Eye (tissue), 1 donor: ENCODE measurements around the gene HERC4.
"Not testable (repeated sequence)": the region's sequence is repeated elsewhere in the genome, so short reads cannot be mapped to it uniquely, and the experiment has no call there.

ENCODE experiments used
- DNase-seq: peaks from one replicate; pipeline ENCODE4 v3.0.0-alpha.2; 2015

The HERC4 gene

DNA sequence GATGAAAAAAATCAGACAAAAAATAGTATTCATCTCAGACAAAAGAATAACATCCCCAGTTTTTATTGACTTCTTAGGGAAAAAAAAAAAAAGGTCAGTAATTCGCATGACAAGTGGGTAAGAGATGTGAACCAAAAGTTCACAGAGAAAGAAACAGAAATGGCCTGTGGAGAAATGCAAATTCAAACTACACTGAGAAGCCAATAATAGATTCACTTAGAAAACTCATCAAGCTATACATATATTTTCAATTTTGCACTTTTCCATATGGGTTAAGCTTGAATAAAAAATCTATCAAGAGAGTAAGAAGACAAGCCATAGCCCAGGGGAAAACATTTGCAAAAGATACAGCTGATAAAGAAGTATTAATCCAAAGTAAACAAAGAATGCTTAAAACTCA is 28.0 kb downstream of the HERC4 start:
- no peak for DNase-seq

DNA sequence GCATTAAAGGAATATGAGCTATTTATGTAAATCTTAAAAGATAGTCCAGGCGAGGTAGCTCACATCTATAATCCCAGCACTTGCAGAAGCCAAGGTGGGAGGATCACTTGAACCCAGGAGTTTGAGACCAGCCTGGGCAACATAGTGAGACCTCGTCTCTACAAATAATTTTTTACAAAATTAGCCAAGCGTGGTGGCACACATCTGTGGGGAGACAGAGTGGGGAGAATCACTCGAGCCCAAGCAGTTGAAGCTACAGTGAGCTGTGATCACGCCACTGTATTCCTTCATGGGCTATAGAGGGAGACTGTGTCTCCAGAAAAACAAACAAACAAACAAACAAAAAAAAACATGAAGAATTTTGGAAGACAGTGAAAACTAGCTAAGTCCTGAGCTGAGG is 28.4 kb downstream of the HERC4 start:
- DNase-seq, result no peak

DNA sequence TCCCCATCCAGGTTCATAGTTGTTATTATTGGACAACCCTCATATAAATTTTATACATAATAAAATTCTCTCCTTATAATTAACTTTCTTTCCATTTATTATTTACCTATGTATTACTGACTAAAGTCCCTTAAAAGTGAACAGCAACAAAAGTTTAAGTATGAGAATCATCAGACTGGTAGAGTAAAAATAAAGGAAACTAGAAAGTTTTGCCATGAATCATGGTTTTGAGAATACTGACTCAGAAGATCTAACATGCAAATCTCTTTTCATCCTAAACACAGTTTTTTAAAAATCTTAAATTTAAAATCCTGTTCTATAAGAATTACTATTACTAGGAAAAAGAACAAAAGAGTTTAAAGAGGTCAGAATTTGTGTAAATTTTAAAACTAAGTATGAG is 32.1 kb downstream of the HERC4 start:
- DNase-seq, result no peak

DNA sequence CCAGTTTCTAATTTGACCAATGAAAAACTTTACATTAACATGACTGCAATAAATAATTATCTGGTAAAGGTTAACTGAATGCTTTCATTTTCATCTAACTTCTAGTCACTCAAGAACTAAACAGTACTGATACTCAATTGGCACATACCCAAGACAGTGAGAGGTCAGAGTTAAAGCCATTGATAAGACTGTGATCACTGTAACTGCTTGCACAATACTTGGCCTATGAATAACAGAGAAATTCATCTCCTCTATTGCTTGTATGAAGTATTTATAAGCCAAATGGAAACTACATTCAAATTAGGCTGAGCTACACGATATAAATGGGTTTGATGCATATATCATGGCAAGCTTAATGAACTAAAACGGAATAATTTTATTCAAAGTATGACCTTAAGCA is 43.0 kb downstream of the HERC4 start:
- DNase-seq, result no peak

DNA sequence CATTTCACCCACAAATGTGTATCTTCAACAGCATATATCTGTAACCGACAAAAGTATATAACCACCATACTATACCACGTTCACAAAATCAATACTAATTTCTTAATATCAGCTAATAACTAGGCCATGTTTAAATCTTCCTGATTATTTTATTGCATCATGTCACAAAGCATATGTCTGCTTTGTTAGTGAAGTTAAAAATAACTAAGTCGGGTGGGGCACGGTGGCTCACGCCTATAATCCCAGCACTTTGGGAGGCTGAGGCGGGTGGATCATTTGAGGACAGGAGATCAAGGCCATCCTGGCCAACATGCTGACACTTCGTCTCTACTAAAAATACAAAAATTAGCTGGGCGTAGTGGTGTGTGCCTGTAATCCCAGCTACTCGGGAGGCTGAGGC is 47.7 kb downstream of the HERC4 start:
- no peak for DNase-seq

DNA sequence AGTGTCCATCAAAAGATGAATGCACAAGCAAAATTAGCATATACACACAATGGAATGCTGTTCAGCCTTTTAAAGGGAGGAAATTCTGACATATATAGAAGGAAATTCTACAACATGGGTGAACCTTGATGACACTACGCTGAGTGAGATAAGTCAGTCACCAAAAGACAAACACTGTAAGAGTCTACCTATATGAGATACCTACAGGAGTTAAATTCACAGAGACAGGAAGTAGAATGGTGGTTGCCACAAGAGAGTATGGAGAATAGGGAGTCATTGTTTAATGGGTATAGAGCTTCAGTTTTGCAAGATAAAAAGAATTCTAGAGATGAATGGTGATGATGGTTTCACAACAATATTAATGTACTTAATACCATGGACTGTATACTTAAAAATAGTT is 51.8 kb downstream of the HERC4 start:
- DNase-seq, result no peak

DNA sequence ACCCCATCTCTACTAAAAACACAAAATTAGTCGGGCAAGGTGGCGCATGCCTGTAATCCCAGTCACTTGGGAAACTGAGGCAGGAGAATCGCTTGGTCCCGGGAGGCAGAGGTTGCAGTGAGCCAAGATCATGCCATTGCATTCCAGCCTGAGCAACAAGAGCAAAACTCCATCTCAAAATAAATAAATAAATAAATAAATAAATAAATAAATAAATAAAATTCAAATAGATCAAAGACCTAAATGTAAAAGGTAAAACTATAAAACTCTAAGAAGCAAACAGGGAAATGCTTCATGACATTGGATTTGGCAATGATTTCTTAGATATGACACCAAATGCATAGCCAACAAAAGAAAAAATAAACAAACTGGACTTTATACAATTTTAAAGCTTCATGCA is 52.8 kb downstream of the HERC4 start:
- DNase-seq, result not testable (repeated sequence)

DNA sequence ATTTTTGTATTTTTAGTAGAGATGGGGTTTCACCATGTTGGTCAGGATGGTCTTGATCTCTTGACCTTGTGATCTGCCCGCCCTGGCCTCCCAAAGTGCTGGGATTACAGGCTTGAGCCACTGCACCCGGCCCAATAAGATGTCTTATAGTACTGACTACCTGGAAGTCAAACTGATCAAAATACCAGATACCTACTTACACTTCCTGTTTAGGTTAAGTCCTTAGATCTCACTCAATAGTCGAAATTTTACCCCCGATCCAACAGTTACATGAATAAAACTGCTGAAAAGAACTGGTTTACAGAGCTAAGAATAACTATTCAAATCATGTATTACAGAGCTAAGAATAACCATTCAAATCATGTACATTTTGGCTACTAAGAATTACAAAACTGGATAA is 58.6 kb downstream of the HERC4 start:
- DNase-seq, result not testable (repeated sequence)

DNA sequence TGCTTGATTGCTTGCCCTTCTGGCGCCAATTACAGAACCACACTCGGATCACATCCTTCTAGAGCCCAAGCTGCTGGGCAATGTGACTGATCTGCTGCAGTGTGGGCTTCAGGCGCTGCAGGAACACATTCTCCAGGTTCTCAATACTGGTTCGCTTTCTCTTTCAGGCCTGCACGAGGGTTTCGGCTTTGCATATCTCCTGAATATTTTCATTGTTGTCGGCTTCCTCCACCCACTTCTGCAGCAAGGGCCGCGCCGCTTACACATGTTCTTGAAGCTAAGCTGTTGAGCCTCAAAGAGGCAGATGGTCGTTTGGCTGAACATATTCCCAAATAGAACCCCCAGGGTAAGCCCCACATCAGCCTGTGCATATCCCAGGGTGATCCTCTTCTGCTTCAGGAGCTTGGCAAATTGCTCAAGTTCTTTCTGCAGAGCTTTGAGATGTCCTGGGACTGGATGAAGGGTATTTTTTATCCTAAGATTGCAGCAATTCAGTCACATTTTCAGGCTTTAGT is 64.6 kb downstream of the HERC4 start:
- DNase-seq, result no peak

DNA sequence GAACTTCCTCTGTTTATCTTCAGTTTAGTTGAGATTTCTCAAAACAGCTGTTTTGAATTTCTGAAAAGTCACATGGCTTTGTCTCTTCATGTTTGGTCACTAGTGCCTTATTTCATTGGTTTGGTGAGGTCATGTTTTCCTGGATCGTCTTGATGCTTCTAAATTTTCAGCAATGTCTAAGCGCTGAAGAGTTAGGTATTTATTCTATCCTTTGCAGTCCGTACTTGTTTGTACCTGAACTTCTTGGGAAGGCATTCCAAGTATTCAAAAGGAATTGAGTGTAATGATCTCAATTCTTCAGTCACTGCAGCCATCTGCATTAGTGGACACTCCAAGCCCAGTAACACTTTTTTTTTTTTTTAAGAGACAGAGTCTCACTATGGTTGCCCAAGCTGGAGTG is 67.7 kb downstream of the HERC4 start:
- DNase-seq, result peak; percentile 1

DNA sequence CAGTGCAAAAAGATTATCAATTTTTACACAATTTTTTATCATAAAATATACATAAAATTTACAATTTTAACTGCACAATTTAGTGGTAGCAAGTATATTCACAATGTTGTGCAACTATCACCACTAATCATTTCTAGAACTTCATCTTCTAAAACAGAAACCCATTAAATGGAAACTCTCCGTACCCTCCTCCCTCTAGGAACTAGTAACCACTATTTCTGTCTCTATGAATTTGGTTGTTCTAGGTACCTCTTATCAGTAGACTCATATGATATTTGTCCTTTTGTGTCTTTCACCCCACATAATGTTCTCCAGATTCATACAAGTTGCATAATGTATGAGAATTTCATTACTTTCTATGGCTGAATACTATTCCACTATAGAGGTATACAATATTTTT is 73.5 kb downstream of the HERC4 start:
- no peak for DNase-seq

DNA sequence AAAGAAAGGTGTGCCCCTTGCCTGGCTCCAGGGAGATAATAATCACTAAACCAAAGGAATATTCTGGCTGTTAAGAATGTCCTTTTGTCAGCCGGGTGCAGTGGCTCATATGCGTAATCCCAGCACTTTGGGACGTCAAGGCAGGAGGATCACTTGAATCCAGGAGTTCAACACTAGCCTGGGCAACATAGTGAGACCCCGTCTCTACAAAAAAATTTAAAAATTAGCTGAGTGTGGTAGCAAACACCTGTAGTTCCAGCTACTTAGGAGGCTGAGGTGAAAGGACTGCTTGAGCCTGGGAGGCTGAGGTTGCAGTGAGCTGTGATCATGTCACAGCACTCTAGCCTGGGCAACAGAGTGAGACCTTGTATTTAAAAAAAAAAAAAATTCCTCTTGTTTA is 74.1 kb downstream of the HERC4 start:
- DNase-seq, result no peak

DNA sequence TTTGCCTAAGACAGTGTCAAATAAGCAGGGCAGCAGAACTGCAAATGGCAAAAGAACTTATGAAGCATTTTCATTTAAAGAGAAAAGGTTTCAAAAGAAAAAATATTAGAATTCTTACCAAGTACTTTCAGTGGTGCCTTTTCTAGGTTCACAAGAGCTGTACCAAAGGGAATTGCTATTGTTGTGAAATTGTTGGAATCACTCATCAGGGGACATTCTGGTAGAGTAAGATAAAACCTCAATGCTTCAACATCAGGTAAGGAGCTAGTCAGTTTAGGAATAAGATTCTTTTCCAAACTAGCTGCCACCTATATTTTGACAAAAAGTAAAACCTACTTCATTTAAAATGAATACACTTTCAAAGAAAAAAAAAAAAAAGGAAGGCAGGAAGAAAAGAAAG is 85.0 kb downstream of the HERC4 start:
- DNase-seq, result no peak

DNA sequence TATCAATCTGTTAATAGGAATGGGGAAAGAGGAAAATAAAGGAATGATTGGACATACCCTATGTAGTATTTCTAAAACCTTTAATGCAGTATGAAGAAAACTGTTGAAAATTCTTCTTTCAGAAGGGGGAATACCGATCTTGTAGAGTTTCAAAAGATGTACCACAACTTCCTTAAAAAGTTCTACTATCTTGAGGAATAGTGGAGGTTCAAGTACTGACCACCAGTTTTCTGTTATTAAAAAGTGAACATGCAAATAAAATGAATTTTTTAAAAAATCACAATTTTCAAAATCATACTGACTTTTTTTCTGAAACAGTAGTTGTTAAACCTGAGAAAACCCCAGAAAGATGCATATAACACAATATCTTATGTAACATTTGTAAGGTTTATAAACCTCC is 86.5 kb downstream of the HERC4 start:
- DNase-seq, result no peak

DNA sequence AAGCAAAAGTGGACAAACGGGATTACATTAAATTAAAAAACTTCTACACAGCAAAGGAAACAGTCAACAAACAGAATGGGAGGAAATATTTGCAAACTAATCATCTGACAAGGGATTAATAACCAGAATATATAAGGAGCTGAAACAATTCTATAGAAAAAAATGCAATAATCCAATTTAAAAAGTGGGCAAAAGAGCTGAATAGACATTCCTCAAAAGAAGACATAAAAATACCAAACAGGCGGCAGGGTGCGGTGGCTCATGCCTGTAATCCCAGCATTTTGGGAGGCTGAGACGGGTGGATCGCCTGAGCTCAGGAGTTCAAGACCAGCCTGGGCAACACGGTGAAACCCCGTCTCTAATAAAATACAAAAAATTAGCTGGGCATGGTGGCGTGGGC is 92.5 kb downstream of the HERC4 start:
- DNase-seq, result not testable (repeated sequence)

DNA sequence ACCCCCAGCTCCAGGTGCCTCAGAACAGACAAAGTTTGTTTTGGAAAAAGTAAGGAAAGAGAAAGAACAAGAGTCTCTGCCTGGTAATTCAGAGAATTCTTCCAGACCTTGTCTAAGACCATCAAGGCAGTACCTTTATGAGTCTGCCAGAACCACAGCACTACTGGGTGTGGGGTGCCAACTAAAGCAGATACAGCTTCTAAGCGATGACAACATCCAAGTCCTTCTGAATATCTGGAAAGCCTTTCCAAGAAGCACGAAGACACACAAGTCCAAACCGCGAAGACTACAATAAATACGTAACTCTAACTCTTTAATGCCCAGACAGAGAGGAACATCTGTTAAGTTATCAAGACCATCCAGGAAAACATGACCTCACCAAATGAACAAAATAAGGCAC is 96.3 kb downstream of the HERC4 start:
- no peak for DNase-seq

DNA sequence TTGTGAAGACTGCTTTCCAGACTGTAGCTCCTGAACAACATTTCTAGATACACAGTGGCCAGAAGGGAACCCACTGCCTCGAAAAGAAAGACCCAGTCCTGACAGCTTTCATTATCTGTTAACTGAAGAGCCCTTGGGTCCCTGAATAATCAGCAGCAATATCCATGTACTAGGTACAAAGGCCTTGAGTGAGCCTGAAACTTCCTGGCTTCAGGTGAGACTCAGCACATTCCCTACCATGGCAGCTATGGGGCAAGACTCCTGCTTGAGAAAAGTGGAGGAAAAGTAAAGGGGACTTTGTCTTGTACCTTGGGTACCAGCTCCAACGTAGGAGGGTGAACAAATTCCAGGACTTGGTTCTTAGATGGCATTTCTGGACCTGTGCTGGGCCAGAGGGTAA is 97.8 kb downstream of the HERC4 start:
- no peak for DNase-seq

DNA sequence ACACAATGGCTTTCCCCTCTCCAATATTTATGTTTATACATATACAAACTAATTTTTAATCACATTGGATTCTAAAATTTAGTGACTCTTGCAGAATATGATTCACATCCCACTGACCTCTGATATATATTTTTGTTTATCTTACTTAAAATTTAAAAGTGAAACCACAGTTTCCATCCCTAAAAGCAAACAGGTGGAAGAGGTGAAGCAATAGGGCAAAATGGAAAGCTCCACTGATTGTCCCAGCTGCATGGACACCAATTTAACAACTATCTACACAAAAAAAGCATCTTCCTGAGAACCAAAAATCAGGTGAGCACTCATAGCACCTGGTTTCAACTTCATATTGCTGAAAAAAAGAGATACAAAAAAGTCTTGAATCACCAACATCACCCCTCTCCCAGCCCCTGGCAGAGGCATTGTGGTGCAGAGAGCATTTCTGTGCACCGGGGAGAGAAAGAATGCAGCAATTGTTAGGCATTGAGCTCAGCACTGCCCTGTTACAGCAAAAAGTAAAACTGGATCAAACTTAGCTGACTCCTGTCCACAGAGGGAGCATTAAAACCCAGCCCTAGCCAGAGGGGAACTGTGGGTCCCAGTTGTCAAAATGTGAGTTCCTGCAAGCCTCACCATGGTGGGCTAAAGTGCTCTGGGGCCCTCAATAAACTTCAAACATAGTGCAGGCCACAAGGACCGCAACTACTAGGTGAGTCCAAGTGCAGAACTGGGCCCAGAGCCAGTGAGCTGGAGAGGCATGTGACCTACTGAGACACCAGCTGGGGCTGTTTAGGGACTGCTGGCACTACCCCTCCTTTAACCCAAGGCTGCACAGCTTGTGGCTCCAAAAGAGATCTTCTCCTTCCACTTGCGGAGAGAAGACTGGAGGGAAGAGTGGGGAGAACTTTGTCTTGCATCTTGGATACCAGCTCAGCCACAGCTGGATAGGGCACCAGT is 98.5 kb downstream of the HERC4 start:
- no peak for DNase-seq

DNA sequence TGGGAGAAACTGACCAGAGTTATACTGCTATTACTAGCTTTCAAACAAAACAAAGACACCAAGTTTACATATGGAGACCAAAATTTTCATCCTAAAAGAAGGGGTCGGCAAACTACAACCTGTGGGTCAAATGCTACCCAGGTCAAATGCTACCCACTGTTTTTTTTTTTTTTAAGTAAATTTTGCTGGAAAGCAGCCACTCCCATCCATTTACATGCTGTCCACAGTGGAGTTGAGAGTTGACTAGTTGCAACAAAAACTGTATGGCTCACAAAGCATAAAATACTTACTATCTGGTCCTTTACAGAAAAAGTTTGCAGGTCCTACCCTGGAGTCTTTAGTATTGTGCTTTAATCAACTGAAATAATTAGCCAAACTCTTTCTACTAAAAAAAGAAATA is 99.2 kb downstream of the HERC4 start:
- DNase-seq, result no peak

DNA sequence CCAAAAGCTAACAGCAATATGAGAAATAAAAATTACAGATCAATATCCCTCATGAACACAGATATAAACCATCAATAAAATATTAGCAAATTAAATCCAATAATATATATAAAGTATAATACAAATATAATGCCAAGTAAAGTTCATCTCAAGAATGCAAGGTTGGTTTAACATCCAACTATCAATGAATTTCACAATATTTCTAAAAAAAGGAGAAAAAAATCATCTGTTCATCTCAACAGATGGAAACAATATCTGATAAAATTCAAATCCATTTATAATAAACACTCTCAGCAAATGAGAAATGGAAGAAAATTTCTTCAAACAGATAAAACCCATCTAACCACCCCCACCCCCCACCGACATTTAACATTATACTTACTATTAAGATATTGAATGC is 103.8 kb downstream of the HERC4 start:
- DNase-seq, result no peak

DNA sequence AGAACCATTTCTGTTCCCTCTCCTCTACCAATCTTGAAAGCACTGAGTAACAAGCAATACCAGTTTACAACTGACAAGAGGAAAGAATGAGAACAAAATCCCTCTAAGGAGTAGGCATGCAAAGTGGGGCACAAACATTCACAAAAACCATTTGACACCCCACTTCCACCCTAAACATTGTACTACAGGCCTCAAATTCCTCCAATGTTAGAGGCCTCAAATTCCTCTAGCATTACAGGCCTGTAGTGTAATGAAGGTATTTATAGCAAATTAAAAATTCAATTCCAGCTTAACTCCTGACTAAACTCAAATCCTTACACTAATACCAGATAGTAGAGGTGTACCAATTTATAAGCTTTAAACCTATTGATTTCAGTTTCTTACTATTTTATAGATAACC is 105.2 kb downstream of the HERC4 start:
- DNase-seq, result no peak

DNA sequence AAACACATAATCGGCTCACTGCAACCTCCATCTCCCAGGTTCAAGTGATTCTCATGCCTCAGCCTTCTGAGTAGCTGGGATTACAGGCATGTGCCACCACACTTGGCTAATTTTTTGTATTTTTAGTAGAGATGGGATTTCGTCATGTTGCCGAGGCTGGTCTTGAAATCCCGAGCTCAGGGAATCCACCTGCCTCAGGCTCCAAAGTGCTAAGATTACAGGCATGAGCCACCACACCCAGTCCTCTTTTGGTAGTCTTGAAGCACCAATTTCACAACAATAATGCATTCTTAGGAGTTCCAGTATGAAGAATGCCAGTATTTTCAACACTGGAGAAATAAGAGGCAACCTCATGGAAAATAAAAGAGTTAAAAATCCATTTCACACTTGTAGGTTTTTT is 109.0 kb downstream of the HERC4 start:
- not testable (repeated sequence) for DNase-seq

DNA sequence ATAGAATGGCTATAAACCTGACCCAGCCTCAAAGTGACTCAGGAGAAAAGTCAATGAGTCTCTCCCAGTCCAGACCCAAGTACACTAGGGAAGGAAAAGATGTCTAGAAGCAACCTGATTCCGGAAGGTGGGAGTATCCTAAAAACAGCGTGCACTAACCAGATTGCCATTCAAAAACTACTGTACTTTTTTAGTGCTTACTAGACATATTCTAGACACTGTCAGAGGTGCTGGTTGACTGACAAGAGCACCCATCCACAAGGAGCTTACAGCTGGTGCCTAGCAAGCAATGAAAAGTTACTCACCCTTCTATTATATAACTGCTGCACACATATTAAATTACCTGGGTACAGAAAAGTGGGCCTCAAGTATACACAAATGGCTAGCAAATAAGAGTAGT is 109.6 kb downstream of the HERC4 start:
- DNase-seq, result no peak

DNA sequence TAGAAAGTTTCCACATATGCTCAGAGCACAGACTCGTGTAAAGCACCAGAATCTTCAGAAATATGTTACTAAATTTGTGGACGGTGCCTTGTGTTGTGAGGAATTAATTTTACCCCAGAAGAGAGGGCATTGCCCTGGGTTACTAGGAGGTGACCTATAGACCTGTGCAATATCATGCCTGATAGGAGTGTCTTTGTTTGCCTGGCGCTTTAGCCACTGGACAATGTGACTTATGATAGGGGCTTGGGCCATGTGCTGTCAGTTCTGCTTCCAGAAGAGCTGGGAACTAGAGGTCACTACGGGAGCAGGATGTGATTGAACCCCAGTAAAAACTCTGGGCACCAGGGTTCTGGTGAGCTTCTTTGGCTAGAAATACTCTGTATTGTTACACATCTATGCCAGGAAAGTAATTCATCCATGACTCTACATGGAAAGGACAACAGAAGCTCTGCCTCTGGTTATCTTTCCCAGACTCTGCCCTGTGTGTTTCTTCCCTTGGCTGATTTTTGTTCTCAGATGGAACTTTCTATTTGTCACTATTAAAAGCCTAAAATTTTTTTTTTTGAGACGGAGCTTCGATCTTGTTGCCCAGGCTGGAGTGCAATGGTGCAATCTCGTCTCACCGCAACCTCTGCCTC is 115.1 kb downstream of the HERC4 start:
- no peak for DNase-seq
